Central memory CD8-positive, alpha-beta T cell (primary cell): Measurements from ENCODE around the gene APOBR.
"Not testable (repeated sequence)": the region's sequence is repeated elsewhere in the genome, so short reads cannot be mapped to it uniquely, and the experiment has no call there.

ENCODE experiments used
- ATAC-seq: fragments of 150-1000 bp; cut with Tn5 transposase; replicated peaks from 2 replicates; pipeline ENCODE4 v1.10.0; 2022; ENCODE audit warnings: mild to moderate bottlenecking, moderate FRiP score, moderate number of reproducible peaks; ENCODE audit not compliant: poor library complexity, severe bottlenecking; ENCODE audit errors: extremely low read depth
- DNase-seq, 2 donors: peaks; one replicate each; pipeline ENCODE4 v3.0.0; 2021; ENCODE audit warnings: low spot score in 2 of 2
- H3K27ac Mint-ChIP-seq: one replicate; pipeline ENCODE4 v1.8.0; 2022; ENCODE audit warnings: low read depth, mild to moderate bottlenecking, moderate library complexity, mixed read lengths
- H3K27me3 Mint-ChIP-seq: one replicate; pipeline ENCODE4 v1.8.0; 2022; ENCODE audit warnings: mixed read lengths
- H3K36me3 Mint-ChIP-seq: one replicate; pipeline ENCODE4 v1.8.0; 2022; ENCODE audit warnings: mild to moderate bottlenecking, moderate library complexity, mixed read lengths; ENCODE audit not compliant: insufficient read depth
- H3K4me1 Mint-ChIP-seq: one replicate; pipeline ENCODE4 v1.8.0; 2022; ENCODE audit warnings: mixed read lengths
- H3K4me3 Mint-ChIP-seq: one replicate; pipeline ENCODE4 v1.8.0; 2022; ENCODE audit warnings: mild to moderate bottlenecking, moderate library complexity, mixed read lengths
- H3K9me3 Mint-ChIP-seq: one replicate; pipeline ENCODE4 v1.8.0; 2022; ENCODE audit warnings: mixed read lengths

Gene APOBR

GRCh38 chr16:28492511-28492910 is 1.9 kb upstream of the APOBR start:
- H3K27me3 Mint-ChIP-seq = no peaks in the 10 kb centered on the region
- H3K4me1 Mint-ChIP-seq = peaks cover 56% of the 10 kb centered on the region
- H3K9me3 Mint-ChIP-seq = no peaks in the 10 kb centered on the region
- ATAC-seq (no peak), DNase-seq (no peak)
- H3K36me3 Mint-ChIP-seq = peaks cover 42% of the 10 kb centered on the region
- H3K4me3 Mint-ChIP-seq = peak overlapping the region; percentile 94
- peak overlapping the region; percentile 99 for H3K27ac Mint-ChIP-seq

DNA sequence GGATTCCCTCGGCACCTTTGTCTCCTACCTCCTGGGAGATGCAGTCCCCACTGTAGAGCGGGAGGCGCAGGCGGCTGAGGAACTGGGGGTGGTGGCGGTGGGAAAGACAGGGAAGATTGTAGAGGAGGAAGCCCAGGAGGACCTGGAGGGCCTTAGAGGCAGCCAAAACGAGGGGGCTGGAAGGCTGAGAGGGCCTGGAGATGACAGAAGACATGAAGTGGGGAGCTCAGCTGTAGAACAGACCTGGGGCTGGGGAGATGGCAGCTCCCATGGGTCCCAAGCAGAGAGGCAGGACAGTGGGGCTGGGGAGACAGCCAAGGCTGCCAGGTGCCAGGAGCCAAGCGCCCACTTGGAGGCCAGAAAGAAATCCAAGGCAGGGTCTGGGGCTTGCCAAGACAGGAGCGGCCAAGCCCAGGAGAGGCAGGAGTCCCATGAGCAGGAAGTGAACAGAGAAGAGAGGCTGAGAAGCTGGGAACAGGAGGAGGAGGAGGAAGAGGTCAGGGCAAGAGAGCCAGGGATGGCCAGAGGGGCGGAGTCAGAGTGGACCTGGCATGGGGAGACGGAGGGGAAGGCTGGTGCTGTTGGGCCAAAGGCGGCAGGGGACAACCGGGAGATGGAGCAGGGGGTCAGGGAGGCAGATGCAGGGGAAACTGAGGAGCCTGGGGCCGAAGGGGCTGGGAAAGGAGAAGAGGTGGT is 803 bp downstream of the APOBR start:
- H3K9me3 Mint-ChIP-seq = no peaks in the 10 kb centered on the region
- DNase-seq (no peak), ATAC-seq (no peak)
- H3K4me1 Mint-ChIP-seq = peaks cover 58% of the 10 kb centered on the region
- peaks cover 31% of the 10 kb centered on the region for H3K36me3 Mint-ChIP-seq
- no peaks in the 10 kb centered on the region for H3K27me3 Mint-ChIP-seq
- peak overlapping the region; percentile 99 for H3K27ac Mint-ChIP-seq
- peak overlapping the region; percentile 94 for H3K4me3 Mint-ChIP-seq

GRCh38 chr16:28495795-28496749 is 1.6 kb downstream of the APOBR start:
- no peak for DNase-seq
- peak overlapping the region; percentile 94 for H3K4me3 Mint-ChIP-seq

DNA sequence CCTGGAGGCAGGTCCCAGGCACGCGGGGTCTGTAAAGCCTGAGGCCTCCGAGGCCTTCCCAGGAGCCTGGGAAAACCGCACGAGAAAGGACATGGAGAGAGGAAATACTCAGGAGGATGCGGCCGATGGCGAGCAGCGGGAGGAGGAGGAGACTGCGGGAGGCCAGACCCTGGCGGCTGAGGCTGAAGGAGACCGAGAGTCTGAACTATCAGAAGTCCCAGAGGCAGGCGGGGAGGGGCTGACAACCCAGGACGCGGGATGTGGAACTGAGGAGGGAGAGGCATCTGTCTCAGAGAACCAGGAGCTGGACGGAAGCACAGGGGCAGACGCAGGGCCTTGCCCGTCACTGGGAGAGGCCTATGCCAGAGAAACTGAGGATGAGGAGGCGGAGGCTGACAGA is 2.4 kb downstream of the APOBR start:
- peaks cover 22% of the 10 kb centered on the region for H3K36me3 Mint-ChIP-seq
- H3K27ac Mint-ChIP-seq = peak overlapping the region; percentile 99
- DNase-seq (no peak), ATAC-seq (no peak)
- H3K4me1 Mint-ChIP-seq = peaks cover 50% of the 10 kb centered on the region
- no peaks in the 10 kb centered on the region for H3K9me3 Mint-ChIP-seq
- peak overlapping the region; percentile 94 for H3K4me3 Mint-ChIP-seq
- no peaks in the 10 kb centered on the region for H3K27me3 Mint-ChIP-seq

More at GRCh38 chr16:28495795-28496749, 1.6 kb downstream of the APOBR start:
- peak overlapping the region; percentile 99 for H3K27ac Mint-ChIP-seq
- H3K36me3 Mint-ChIP-seq = peaks cover 30% of the 10 kb centered on the region
- peaks cover 57% of the 10 kb centered on the region for H3K4me1 Mint-ChIP-seq
- no peaks in the 10 kb centered on the region for H3K27me3 Mint-ChIP-seq
- H3K9me3 Mint-ChIP-seq = no peaks in the 10 kb centered on the region
- ATAC-seq = no peak

GRCh38 chr16:28497386-28497785 is 2.9 kb downstream of the APOBR start:
- DNase-seq (no peak), ATAC-seq (no peak)
- peak overlapping the region; percentile 99 for H3K27ac Mint-ChIP-seq
- H3K4me1 Mint-ChIP-seq = peaks cover 47% of the 10 kb centered on the region
- no peaks in the 10 kb centered on the region for H3K27me3 Mint-ChIP-seq
- peak overlapping the region; percentile 94 for H3K4me3 Mint-ChIP-seq
- H3K36me3 Mint-ChIP-seq = peaks cover 20% of the 10 kb centered on the region
- H3K9me3 Mint-ChIP-seq = no peaks in the 10 kb centered on the region

- no peak for DNase-seq
- no peak for ATAC-seq
- H3K36me3 Mint-ChIP-seq = peaks cover 20% of the 10 kb centered on the region
- no peak overlapping the region for H3K27ac Mint-ChIP-seq
- no peaks in the 10 kb centered on the region for H3K27me3 Mint-ChIP-seq
- H3K4me3 Mint-ChIP-seq = peak overlapping the region; percentile 94
- H3K9me3 Mint-ChIP-seq = no peaks in the 10 kb centered on the region
- peaks cover 47% of the 10 kb centered on the region for H3K4me1 Mint-ChIP-seq
Observed at GRCh38 chr16:28497861-28498599, 3.6 kb downstream of the APOBR start.

DNA sequence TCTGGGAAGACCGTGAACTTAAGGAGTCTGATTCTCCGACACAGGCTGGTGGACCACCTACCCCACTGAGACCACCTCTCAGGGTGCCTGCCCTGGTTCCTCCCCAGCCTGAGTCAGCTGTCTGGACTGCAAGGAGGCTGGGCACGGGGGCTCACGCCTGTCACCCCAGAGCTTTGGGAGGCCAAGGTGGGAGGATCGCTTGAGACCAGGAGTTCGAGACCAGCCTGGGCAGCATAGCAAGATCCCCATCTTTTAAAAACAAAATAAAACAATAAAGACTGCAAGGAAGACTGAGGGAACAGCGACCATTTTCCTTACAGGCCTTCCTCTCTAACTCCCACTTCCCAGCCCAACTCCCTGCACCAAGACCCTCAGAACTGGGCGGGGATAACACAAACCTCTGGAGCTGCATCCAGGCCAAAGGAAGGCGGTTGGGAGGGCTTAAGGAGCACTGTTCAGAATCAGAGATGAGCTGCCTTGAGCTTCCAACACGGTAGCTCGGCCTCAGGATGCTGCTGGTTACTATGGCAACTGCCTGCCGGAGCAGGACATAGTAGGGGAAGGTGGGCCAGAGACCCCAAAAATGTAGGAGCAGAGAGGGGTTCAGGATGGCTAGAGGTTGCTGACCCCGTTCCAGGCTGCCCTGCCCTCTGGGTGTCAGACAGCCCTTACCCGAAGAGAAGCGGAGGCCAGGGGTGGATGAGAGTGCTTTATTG is 4.4 kb downstream of the APOBR start:
- no peaks in the 10 kb centered on the region for H3K27me3 Mint-ChIP-seq
- peaks cover 19% of the 10 kb centered on the region for H3K36me3 Mint-ChIP-seq
- H3K9me3 Mint-ChIP-seq = no peaks in the 10 kb centered on the region
- ATAC-seq = no peak
- H3K4me1 Mint-ChIP-seq = peaks cover 39% of the 10 kb centered on the region
- DNase-seq = no peak
- H3K27ac Mint-ChIP-seq = no peak overlapping the region
- no peak overlapping the region for H3K4me3 Mint-ChIP-seq

GRCh38 chr16:28499854-28500253 is 5.4 kb downstream of the APOBR start:
- Mint-ChIP-seq H3K9me3 (no peaks in the 10 kb centered on the region), H3K36me3 (peaks cover 12% of the 10 kb centered on the region), H3K4me1 (peaks cover 29% of the 10 kb centered on the region), H3K27ac (no peak overlapping the region), H3K27me3 (no peaks in the 10 kb centered on the region), H3K4me3 (no peak overlapping the region)
- ATAC-seq (no peak), DNase-seq (no peak)

GRCh38 chr16:28500476-28501180 is 6.2 kb downstream of the APOBR start:
- H3K4me3 Mint-ChIP-seq, H3K27me3 Mint-ChIP-seq, ATAC-seq, H3K9me3 Mint-ChIP-seq, DNase-seq, H3K36me3 Mint-ChIP-seq, H3K27ac Mint-ChIP-seq: not testable (repeated sequence)
- H3K4me1 Mint-ChIP-seq = peaks cover 21% of the 10 kb centered on the region

DNA sequence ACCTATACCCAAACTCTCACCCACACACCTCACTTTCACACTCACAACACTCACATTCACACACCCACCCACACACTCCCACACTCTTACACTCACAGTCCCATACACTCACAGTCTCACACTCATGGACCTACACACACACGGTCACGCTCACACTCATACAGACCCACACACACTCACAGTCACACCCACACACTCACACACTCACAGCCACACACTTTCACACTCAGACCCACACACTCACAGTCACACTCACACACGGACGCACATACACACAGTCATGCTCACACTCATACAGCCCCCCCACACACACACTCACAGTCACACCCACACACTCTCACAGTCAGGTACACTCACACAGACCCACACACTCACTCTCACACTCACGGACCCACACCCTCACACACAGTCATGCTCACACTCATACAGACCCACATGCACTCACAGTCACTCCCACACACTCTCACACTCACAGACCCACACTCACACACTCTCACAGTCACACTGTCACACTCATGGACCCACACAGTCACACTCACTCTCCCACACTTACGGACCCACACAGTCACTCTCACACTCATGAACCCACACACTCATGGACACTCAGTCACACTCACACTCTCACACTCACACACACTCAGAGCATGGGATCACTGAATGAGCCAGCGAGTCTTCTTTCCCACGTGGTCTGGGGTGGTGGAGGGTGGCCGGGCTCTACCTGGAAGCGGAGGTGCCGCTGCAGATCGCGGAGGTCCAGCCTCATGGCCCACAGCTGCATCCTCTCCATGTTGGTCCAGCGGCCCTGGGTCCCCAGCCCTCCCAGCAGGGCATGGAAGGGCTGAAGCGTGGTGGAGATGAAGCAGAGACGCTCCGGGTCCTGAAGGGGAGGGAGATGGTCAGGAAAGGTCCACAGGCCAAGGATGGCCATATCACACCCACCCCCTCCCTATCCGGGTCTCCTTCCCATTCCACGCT is 7.1 kb downstream of the APOBR start:
- H3K27ac Mint-ChIP-seq = no peak overlapping the region
- H3K27me3 Mint-ChIP-seq = no peaks in the 10 kb centered on the region
- no peaks in the 10 kb centered on the region for H3K9me3 Mint-ChIP-seq
- DNase-seq (no peak), ATAC-seq (no peak)
- H3K4me1 Mint-ChIP-seq = peaks cover 18% of the 10 kb centered on the region
- H3K4me3 Mint-ChIP-seq = no peak overlapping the region
- peaks cover 10% of the 10 kb centered on the region for H3K36me3 Mint-ChIP-seq

GRCh38 chr16:28502290-28502689 is 7.8 kb downstream of the APOBR start:
- no peaks in the 10 kb centered on the region for H3K9me3 Mint-ChIP-seq
- no peak overlapping the region for H3K27ac Mint-ChIP-seq
- no peak for ATAC-seq
- DNase-seq = no peak
- H3K36me3 Mint-ChIP-seq = peaks cover 8% of the 10 kb centered on the region
- no peak overlapping the region for H3K4me3 Mint-ChIP-seq
- H3K4me1 Mint-ChIP-seq = peaks cover 18% of the 10 kb centered on the region
- no peaks in the 10 kb centered on the region for H3K27me3 Mint-ChIP-seq
